ENCODE data around the gene MLEC. TPM values are rescaled to one million over a fixed set of nuclear protein-coding genes. Genes with fewer than 3 reads are reported as not detected.

The MLEC gene
- total RNA-seq, 1 donor from 2014 or later = 152 TPM

DNA sequence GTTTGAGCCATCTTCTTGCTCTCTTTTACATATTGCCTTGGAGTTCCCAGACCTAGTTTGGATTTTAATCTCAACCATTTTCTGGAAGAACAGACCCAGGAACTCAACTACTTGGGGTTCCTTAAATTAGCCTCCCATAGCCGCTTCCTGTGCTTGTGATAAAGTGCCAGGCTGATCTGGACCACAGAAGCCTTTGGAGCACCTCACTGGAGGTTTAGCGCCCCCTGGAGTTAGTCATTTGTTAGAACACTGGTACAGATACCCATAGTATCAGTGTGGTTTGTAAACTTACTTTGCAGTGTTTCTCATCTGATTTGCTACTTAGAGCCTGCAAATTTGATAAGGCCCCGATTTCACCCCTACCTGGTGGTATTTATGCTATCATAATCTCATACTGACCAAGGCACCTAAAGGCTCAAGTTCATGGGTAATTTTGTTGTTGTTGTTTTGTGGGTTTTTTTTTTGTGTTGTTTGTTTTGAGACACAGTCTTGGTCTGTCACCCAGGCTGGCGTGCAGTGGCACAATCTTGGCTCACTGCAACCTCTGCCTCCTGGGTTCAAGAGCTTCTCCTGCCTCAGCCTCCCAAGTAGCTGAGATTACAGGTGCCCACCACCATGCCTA lies 27.0 kb downstream of the MLEC start:
- no peak overlapping the region for H3K4me3 Mint-ChIP-seq (ENCODE audit: unreplicated experiment)
- FAIRE-seq = peak; percentile 9
- peaks cover 21% of the 10 kb centered on the region for H3K36me3 Mint-ChIP-seq (ENCODE audit: low read depth, unreplicated experiment)

DNA sequence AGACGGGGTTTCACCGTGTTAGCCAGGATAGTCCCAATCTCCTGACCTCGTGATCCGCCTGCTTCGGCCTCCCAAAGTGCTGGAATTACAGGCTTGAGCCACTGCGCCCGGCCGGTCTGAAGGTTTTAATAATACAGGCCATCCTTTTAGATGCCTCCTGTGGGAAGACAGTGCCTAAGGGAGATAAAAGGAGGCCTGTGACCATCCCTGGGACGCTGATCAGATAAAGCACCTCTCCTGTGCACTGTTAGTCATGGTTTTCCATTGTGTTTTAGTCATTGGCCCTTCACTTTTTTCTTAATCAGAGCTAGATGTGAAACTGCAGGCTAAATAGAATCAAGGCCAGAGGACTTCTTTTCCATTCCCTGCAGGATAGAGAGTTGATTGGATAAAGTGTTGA lies 31.1 kb downstream of the MLEC start:
- Histone ChIP-seq H3K36me3 (ENCODE audit: insufficient read depth, low read length) (peaks cover 63% of the 10 kb centered on the region), H2AFZ (ENCODE audit: low read depth, low read length) (no peak overlapping the region), H3K27me3 (ENCODE audit: insufficient read depth, low read length) (no peaks in the 10 kb centered on the region), H3K9me3 (ENCODE audit: insufficient read depth, low read depth, low read length) (no peaks in the 10 kb centered on the region), H3K79me2 (ENCODE audit: insufficient read depth, low read length) (peaks cover 3% of the 10 kb centered on the region), H4K20me1 (ENCODE audit: insufficient read depth, low read length) (peaks cover 33% of the 10 kb centered on the region), H3K27ac (ENCODE audit: low read depth, low read length) (no peak overlapping the region), H3K4me2 (ENCODE audit: low read length) (no peak overlapping the region), H3K4me1 (ENCODE audit: insufficient read depth, low read length) (peaks cover 6% of the 10 kb centered on the region), H3K4me3 (ENCODE audit: insufficient read depth, low read depth, low read length) (no peak overlapping the region), H3K9ac (ENCODE audit: low read length) (no peak overlapping the region)
- DNase-seq (ENCODE audit: low read depth) = no peak
- FAIRE-seq = no peak
- no peak overlapping the region for H3K27ac Mint-ChIP-seq (ENCODE audit: unreplicated experiment)
- peaks cover 29% of the 10 kb centered on the region for H3K36me3 Mint-ChIP-seq (ENCODE audit: low read depth, unreplicated experiment)
- no peaks in the 10 kb centered on the region for H3K27me3 Mint-ChIP-seq (ENCODE audit: low read depth, unreplicated experiment)
- H3K4me3 Mint-ChIP-seq (ENCODE audit: unreplicated experiment) = no peak overlapping the region
- TF ChIP-seq, protein P1, sequence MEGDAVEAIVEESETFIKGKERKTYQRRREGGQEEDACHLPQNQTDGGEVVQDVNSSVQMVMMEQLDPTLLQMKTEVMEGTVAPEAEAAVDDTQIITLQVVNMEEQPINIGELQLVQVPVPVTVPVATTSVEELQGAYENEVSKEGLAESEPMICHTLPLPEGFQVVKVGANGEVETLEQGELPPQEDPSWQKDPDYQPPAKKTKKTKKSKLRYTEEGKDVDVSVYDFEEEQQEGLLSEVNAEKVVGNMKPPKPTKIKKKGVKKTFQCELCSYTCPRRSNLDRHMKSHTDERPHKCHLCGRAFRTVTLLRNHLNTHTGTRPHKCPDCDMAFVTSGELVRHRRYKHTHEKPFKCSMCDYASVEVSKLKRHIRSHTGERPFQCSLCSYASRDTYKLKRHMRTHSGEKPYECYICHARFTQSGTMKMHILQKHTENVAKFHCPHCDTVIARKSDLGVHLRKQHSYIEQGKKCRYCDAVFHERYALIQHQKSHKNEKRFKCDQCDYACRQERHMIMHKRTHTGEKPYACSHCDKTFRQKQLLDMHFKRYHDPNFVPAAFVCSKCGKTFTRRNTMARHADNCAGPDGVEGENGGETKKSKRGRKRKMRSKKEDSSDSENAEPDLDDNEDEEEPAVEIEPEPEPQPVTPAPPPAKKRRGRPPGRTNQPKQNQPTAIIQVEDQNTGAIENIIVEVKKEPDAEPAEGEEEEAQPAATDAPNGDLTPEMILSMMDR (IDR thresholded peaks at IDR 0.05; ENCODE audit: insufficient read depth, low read depth, low read length) = no peak
- TF ChIP-seq EZH2 (IDR thresholded peaks at IDR 0.05; ENCODE audit: insufficient read depth, low read length) = no peak
- peaks cover 15% of the 10 kb centered on the region for H3K4me1 Mint-ChIP-seq (ENCODE audit: low read depth, unreplicated experiment)
- H3K9me3 Mint-ChIP-seq (ENCODE audit: unreplicated experiment) = no peaks in the 10 kb centered on the region

More for the DNA sequence above, 27.0 kb downstream of the MLEC start:
- peaks cover 10% of the 10 kb centered on the region for H3K4me1 ChIP-seq (ENCODE audit: insufficient read depth, low read length)
- H4K20me1 ChIP-seq (ENCODE audit: insufficient read depth, low read length) = peaks cover 50% of the 10 kb centered on the region
- no peak overlapping the region for H3K4me2 ChIP-seq (ENCODE audit: low read length)
- no peak overlapping the region for H3K27ac ChIP-seq (ENCODE audit: low read depth, low read length)
- no peak overlapping the region for H2AFZ ChIP-seq (ENCODE audit: low read depth, low read length)
- peaks cover 29% of the 10 kb centered on the region for H3K79me2 ChIP-seq (ENCODE audit: insufficient read depth, low read length)
- Mint-ChIP-seq H3K4me1 (ENCODE audit: low read depth, unreplicated experiment) (peaks cover 5% of the 10 kb centered on the region), H3K27ac (ENCODE audit: unreplicated experiment) (no peak overlapping the region), H3K27me3 (ENCODE audit: low read depth, unreplicated experiment) (no peaks in the 10 kb centered on the region), H3K9me3 (ENCODE audit: unreplicated experiment) (no peaks in the 10 kb centered on the region)
- DNase-seq (ENCODE audit: low read depth) = peak; percentile 47
- peaks cover 37% of the 10 kb centered on the region for H3K36me3 ChIP-seq (ENCODE audit: insufficient read depth, low read length)
- H3K27me3 ChIP-seq (ENCODE audit: insufficient read depth, low read length) = no peaks in the 10 kb centered on the region
- no peaks in the 10 kb centered on the region for H3K9me3 ChIP-seq (ENCODE audit: insufficient read depth, low read depth, low read length)
- H3K9ac ChIP-seq (ENCODE audit: low read length) = no peak overlapping the region
- TF ChIP-seq EZH2 (IDR thresholded peaks at IDR 0.05; ENCODE audit: insufficient read depth, low read length) = no peak
- TF ChIP-seq, protein P1 (IDR thresholded peaks at IDR 0.05; ENCODE audit: insufficient read depth, low read depth, low read length) = peak; percentile 90
- H3K4me3 ChIP-seq (ENCODE audit: insufficient read depth, low read depth, low read length) = no peak overlapping the region

DNA sequence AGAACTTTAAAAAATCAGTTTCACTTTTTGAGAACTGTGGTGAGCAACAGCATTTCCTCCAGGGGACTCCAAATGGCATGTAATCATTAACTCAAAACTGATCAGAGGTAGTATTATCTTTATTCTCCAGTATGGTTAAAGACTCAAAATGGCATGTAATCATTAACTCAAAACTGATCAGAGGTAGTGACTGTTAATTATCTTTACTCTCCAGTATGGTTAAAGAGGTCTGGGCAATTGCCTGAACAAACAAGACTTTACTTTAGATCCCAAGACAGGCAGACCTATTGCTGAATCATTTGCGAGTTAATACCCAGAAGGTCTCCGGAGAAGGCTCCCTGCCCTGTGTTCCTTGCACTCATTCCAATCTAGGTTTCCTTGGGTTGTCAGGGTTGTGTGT lies 32.1 kb downstream of the MLEC start:
- Mint-ChIP-seq H3K27ac (ENCODE audit: unreplicated experiment) (no peak overlapping the region), H3K27me3 (ENCODE audit: low read depth, unreplicated experiment) (no peaks in the 10 kb centered on the region), H3K36me3 (ENCODE audit: low read depth, unreplicated experiment) (peaks cover 26% of the 10 kb centered on the region), H3K9me3 (ENCODE audit: unreplicated experiment) (no peaks in the 10 kb centered on the region), H3K4me3 (ENCODE audit: unreplicated experiment) (peak overlapping the region; percentile 25), H3K4me1 (ENCODE audit: low read depth, unreplicated experiment) (peaks cover 15% of the 10 kb centered on the region)
- Histone ChIP-seq H3K4me3 (ENCODE audit: insufficient read depth, low read depth, low read length) (no peak overlapping the region), H3K79me2 (ENCODE audit: insufficient read depth, low read length) (peaks cover 3% of the 10 kb centered on the region), H3K36me3 (ENCODE audit: insufficient read depth, low read length) (peaks cover 64% of the 10 kb centered on the region), H3K9ac (ENCODE audit: low read length) (no peak overlapping the region), H3K27ac (ENCODE audit: low read depth, low read length) (no peak overlapping the region), H3K4me2 (ENCODE audit: low read length) (no peak overlapping the region), H4K20me1 (ENCODE audit: insufficient read depth, low read length) (peaks cover 25% of the 10 kb centered on the region), H2AFZ (ENCODE audit: low read depth, low read length) (no peak overlapping the region), H3K4me1 (ENCODE audit: insufficient read depth, low read length) (peaks cover 6% of the 10 kb centered on the region), H3K9me3 (ENCODE audit: insufficient read depth, low read depth, low read length) (no peaks in the 10 kb centered on the region), H3K27me3 (ENCODE audit: insufficient read depth, low read length) (no peaks in the 10 kb centered on the region)
- no peak for FAIRE-seq
- DNase-seq (ENCODE audit: low read depth) = no peak
- TF ChIP-seq EZH2 (IDR thresholded peaks at IDR 0.05; ENCODE audit: insufficient read depth, low read length) = no peak
- TF ChIP-seq, protein P1 (IDR thresholded peaks at IDR 0.05; ENCODE audit: insufficient read depth, low read depth, low read length) = no peak
